NT2/D1 (cell line): ENCODE data around the gene ATF7.
A peak's percentile ranks its signal among the peaks of the same experiment; 100 is the strongest.
"Not testable (repeated sequence)": the region's sequence is repeated elsewhere in the genome, so short reads cannot be mapped to it uniquely, and the experiment has no call there.

ENCODE experiments used
- DNase-seq: peaks from one replicate; pipeline ENCODE4 v3.0.0-alpha.2; 2011; ENCODE audit warnings: low read depth, low spot score
- H3K27me3 ChIP-seq: 2 replicates; pipeline ENCODE4 v1.6.0; 2011; ENCODE audit warnings: mild to moderate bottlenecking; ENCODE audit not compliant: insufficient read length, insufficient read depth
- H3K36me3 ChIP-seq: 2 replicates; pipeline ENCODE4 v1.6.1; 2011; ENCODE audit warnings: mild to moderate bottlenecking, low read length, mixed read lengths; ENCODE audit not compliant: insufficient read depth, insufficient read length
- H3K4me1 ChIP-seq: 2 replicates; pipeline ENCODE4 v1.5.1; 2011; ENCODE audit not compliant: insufficient read depth, insufficient read length
- H3K4me3 ChIP-seq: 2 replicates; pipeline ENCODE4 v1.5.1; 2011; ENCODE audit warnings: low read depth; ENCODE audit not compliant: insufficient read length
- H3K9ac ChIP-seq: 2 replicates; pipeline ENCODE4 v1.6.0; 2011; ENCODE audit warnings: low read depth; ENCODE audit not compliant: insufficient read length
- H3K9me3 ChIP-seq: 2 replicates; pipeline ENCODE4 v1.5.1; 2011; ENCODE audit warnings: mild to moderate bottlenecking, low read length; ENCODE audit not compliant: insufficient read depth
- SUZ12 ChIP-seq: IDR thresholded peaks from 2 replicates; pipeline ENCODE4 v1.6.1; 2011; ENCODE audit not compliant: insufficient read length, insufficient read depth; ENCODE audit errors: extremely low read depth
- YY1 ChIP-seq: IDR thresholded peaks from 2 replicates; pipeline ENCODE4 v1.6.1; 2011; ENCODE audit not compliant: insufficient read length, insufficient read depth
- ZNF274 ChIP-seq: IDR thresholded peaks from 2 replicates; pipeline ENCODE4 v1.6.1; 2011; ENCODE audit warnings: mild to moderate bottlenecking, low read depth, low read length

The ATF7 gene

GRCh38 chr12:53572134-53572758 is 53.9 kb downstream of the ATF7 start:
- Histone ChIP-seq H3K27me3 (no peaks in the 10 kb centered on the region), H3K4me3 (no peak overlapping the region), H3K9ac (no peak overlapping the region), H3K4me1 (peaks cover 2% of the 10 kb centered on the region), H3K9me3 (no peaks in the 10 kb centered on the region), H3K36me3 (peaks cover 6% of the 10 kb centered on the region)
- TF ChIP-seq YY1 (no peak), ZNF274 (no peak), SUZ12 (no peak)
- DNase-seq, result no peak

GRCh38 chr12:53571295-53571694 is 54.9 kb downstream of the ATF7 start:
- Histone ChIP-seq H3K4me3 (no peak overlapping the region), H3K9ac (no peak overlapping the region), H3K27me3 (no peaks in the 10 kb centered on the region), H3K9me3 (no peaks in the 10 kb centered on the region), H3K4me1 (peaks cover 2% of the 10 kb centered on the region), H3K36me3 (peaks cover 4% of the 10 kb centered on the region)
- no peak for DNase-seq
- TF ChIP-seq ZNF274 (no peak), YY1 (no peak), SUZ12 (no peak)

GRCh38 chr12:53568809-53569557 is 57.2 kb downstream of the ATF7 start:
- H3K27me3 ChIP-seq, result no peaks in the 10 kb centered on the region
- no peaks in the 10 kb centered on the region for H3K9me3 ChIP-seq
- no peak for TF ChIP-seq YY1
- no peak for TF ChIP-seq ZNF274
- no peak for TF ChIP-seq SUZ12
- peak; percentile 27 for DNase-seq
- peaks cover 2% of the 10 kb centered on the region for H3K4me1 ChIP-seq
- no peak overlapping the region for H3K4me3 ChIP-seq
- H3K36me3 ChIP-seq, result no peaks in the 10 kb centered on the region
- H3K9ac ChIP-seq, result no peak overlapping the region

- peaks cover 2% of the 10 kb centered on the region for H3K4me1 ChIP-seq
- H3K36me3 ChIP-seq, result no peaks in the 10 kb centered on the region
- H3K9me3 ChIP-seq, result no peaks in the 10 kb centered on the region
- no peak overlapping the region for H3K9ac ChIP-seq
- no peak overlapping the region for H3K4me3 ChIP-seq
- DNase-seq, result no peak
- no peak for TF ChIP-seq SUZ12
- TF ChIP-seq YY1, result no peak
- no peak for TF ChIP-seq ZNF274
- H3K27me3 ChIP-seq, result no peaks in the 10 kb centered on the region
Observed at GRCh38 chr12:53567961-53568808, 58.0 kb downstream of the ATF7 start.

GRCh38 chr12:53565376-53565775 is 60.8 kb downstream of the ATF7 start:
- H3K27me3 ChIP-seq, H3K4me3 ChIP-seq: not testable (repeated sequence)

GRCh38 chr12:53564941-53565340 is 61.2 kb downstream of the ATF7 start:
- H3K9ac ChIP-seq, result no peak overlapping the region
- DNase-seq, result no peak
- no peaks in the 10 kb centered on the region for H3K27me3 ChIP-seq
- no peak overlapping the region for H3K4me3 ChIP-seq
- peaks cover 2% of the 10 kb centered on the region for H3K4me1 ChIP-seq
- TF ChIP-seq SUZ12, result no peak
- TF ChIP-seq YY1, result no peak
- no peaks in the 10 kb centered on the region for H3K9me3 ChIP-seq
- H3K36me3 ChIP-seq, result no peaks in the 10 kb centered on the region

More at GRCh38 chr12:53565376-53565775, 60.8 kb downstream of the ATF7 start:
- not testable (repeated sequence) for H3K4me1 ChIP-seq, DNase-seq, H3K9ac ChIP-seq, H3K9me3 ChIP-seq, H3K36me3 ChIP-seq

- TF ChIP-seq SUZ12, result no peak
- no peak for TF ChIP-seq YY1
- no peak for TF ChIP-seq ZNF274
- Histone ChIP-seq H3K36me3 (no peaks in the 10 kb centered on the region), H3K4me1 (peaks cover 2% of the 10 kb centered on the region)
Observed at GRCh38 chr12:53564278-53564677, 61.9 kb downstream of the ATF7 start.

More at GRCh38 chr12:53564278-53564677, 61.9 kb downstream of the ATF7 start:
- H3K4me3 ChIP-seq, result no peak overlapping the region
- DNase-seq, result no peak
- H3K9ac ChIP-seq, result no peak overlapping the region
- H3K9me3 ChIP-seq, result no peaks in the 10 kb centered on the region
- no peaks in the 10 kb centered on the region for H3K27me3 ChIP-seq
